ENCODE results near the gene RNGTT.
A peak's percentile ranks its signal among the peaks of the same experiment; 100 is the strongest.
"Not testable (repeated sequence)": the region's sequence is repeated elsewhere in the genome, so short reads cannot be mapped to it uniquely, and the experiment has no call there.

The RNGTT gene

DNA sequence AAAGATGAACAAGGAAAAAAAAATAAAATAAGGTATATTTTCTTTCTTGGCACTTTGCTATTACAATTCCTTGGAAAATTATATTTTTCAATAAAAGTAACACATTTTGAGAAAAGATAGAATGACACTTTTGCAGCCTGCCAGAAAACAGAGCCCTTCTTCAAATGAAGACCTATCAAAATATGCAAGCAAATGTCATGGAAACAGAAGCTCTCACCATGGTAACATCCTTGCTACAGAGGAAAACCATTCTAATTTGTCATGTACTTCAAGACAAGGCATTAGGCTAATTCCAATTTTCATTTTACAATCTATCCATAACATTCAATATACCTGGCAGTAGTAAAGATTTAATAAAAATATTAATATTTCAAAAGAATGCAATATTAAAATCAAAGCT lies 177.9 kb downstream of the RNGTT start:
- no peak for DNase-seq

DNA sequence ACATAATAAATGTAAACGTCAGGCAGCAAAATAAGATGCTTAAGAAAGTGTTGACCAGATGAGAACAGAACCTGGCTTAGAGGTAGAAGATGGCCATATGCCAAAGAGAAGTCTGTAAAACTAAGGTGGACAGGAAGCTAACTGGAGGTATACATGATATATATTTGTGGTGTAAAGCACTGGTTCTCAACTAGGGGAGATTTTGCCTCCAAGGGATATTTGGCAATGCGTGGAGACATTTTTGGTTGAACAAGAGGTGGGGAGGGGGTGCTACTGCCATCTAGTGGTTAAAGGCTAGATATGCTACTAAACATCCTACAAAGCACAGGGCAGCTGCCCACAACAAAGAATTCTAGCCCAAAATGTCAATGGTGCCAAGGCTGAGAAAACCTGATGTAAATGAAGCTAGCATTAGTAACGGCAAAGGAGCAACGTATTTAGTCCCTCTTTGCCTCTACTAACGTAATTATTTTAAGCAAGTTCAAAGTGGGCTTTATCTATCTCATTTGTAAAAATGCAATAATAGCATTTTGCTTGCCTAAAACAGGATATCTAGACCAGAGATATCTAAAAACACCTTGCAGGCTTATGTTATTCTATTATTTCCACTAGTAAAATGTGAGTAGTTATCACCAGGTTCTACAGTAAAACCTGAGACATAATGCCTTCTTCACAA lies 182.6 kb downstream of the RNGTT start:
- peak; percentile 50 for DNase-seq

DNA sequence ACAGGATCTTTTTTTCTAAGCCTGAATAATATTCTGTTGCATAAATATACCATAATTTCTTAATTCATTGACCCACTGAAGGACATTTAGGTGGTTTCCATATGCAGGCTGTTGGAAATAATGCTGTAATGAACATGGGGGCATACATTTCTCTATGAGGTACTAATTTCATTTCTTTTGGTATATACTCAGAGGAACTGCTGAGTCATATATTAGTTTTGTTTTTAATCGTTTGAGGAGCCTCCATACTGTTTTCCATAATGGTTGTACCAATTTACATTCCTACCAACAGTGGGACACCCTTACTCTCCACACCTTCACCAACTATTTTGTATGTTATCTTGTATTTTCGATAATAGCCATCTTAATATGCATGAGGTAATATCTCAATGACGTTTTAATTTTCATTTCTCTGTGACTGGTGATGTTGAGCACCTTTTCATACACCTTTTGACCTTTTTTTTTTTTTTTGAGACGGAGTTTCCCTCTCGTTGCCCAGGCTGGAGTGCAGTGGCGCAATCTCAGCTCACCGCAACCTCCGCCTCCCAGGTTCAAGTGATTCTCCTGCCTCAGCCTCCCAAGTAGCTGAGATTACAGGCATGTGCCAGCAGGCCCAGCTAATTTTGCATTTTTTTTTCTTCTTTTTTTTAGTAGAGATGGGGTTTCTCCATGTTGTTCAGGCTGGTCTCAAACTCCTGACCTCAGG lies 187.4 kb downstream of the RNGTT start:
- no peak for DNase-seq

DNA sequence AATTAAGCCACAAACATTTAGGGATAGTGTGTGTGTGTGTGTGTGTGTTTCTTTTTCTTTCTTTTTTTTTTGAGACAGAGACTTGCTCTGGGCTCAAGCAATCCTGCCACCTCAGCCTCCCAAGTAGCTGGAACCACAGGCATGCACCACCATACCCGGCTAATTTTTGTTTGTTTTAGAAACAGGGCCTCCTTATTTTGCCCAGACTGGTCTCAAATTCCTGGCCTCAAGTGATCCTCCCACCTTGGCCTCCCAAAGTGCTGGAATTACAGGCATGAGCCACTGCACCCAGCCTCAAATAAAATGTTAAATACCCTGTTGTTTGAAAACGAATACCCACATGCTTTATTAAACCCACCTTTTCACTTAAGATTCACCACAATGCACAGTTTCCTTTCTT lies 195.3 kb downstream of the RNGTT start:
- DNase-seq: not testable (repeated sequence)

DNA sequence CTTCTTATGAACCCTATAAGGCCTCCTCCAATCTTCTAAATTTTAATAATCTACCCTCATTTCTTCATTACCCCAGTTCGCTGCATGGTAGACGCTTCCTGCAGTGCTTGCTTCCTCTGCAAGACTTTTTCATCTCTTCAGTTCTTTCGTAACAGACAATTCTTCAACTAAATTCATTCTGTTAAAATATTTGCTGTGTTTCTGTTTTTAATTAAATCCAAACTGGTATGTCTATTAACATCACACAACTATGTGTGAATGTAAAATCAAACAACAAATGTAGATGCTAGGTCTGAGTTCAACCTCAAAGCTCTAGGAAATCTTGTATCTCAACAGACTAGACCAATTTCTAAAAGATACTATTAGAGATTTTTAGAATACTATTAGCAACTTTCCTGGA lies 199.3 kb downstream of the RNGTT start:
- DNase-seq: no peak

DNA sequence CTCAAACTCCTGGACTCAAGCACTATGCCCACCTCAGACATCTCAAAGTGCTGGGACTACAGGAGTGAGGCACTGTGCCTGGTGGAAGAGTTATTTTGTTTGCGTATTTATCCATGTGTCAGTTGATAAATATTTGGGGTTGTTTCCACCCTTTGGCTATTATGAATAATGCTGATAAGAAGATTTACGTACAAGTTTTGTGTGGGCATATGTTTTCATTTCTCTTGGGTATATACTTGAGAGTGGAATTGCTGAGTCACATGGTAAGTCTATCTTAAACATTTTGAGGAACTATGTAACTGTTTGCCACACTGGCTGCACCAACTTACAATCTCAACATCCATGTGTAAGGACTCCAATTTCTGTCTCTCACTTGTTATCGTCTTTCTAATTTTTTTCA lies 200.3 kb downstream of the RNGTT start:
- DNase-seq: no peak

DNA sequence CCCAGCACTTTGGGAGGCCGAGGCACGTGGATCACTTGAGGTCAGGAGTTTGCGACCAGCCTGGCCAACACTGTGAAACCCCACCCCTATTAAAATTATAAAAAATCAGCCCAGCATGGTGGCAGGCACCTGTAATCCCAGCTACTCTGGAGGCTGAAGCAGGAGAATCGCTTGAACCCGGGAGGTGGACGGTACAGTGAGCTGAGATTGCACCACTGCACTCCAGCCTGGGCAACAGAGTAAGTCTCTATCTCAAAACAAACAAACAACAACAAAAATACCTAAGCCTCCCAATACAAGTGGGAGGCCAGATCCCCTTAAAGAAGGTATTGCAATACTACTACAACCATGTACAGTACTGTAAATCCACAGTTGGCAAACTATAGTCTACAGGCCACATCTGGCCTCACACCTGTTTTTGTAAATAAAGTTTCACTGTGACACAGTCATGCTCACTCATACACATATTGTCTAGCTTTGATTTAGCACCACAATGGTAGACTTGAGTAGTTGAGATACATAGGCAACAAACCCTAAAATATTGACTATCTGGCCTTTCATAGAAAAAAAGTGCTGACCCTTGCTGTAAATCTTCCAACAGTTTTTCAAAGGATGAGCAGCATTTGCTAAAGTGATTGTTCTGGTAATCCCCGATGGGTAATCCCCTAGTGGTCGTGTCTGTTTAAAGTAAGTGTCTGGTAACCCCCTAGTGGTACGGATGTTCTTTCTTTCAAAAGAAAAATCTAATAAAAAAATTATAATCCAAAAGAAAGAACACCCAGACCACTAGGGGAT lies 202.0 kb downstream of the RNGTT start:
- DNase-seq: no peak

DNA sequence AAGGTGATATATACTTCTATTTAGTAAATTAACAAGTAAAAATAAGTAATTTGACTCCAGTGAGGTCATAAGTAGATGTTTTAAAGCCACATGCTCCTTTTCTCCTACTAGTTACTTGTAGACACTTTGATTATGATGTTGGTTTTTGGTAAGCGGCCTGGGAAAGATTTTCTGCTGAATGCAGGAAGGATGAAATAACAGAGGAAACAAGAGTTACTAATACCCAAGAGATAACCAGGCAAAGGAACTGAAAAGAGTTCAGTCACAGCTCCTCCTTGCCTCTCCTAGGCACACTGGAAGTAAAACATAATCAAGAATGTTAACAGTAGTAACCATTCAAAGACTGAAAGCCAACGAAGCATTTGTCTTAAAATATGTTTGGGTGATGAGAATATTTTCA lies 203.3 kb downstream of the RNGTT start:
- no peak for DNase-seq

DNA sequence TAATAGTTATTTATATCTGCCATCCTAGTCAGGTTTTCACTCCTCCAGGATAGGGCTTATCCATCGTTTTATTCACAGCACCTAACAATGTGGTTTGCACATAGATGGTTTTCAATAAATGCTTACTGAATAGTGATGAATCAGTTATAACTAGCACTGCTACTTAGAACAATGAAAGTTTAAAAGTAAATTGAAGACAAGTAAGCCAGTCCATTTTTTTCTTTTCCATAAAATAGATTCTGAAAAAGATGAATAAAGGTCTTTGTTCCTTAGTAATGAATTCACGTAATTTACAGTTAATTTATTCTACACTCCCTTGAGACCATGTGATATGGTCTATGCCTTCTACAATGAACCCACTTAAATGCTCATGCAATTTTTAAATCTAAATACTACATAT lies 212.5 kb downstream of the RNGTT start:
- DNase-seq: no peak

DNA sequence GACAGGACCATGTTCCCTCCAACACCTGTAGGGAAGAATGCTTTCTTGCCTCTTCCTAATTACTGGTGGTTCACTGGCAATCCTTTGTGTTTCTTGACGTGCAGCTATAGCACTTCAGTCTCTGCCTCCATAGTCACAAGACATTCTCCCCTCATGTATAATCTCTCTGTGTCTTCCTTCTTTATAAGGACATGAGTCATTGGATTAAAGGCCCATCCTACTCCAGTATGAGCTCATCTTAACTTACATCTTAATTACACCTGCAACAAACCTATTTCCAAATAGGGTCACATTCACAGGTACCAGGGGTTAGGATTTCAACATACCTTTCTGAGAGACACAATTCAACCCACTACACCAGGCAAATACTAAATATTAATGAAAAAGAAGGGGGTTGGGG lies 213.6 kb downstream of the RNGTT start:
- DNase-seq: no peak

DNA sequence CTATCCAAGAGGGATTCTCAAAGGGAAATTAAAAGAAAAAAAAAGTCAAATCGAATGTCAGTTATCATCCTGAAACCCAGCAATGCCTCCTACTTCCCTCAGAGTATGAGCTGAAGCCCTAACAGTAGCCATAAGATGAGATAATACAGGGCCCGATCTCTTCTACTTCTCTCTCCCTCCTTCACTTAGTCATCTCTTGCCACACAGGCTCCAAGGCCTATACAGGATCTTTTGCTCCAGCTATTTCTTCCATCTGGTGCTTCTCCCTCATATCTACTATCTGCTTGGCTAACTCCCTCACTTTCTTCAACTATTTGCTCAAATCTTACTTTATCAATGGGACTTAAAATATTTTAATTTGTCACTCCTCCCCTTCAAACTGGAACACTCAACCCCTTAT lies 215.3 kb downstream of the RNGTT start:
- no peak for DNase-seq

DNA sequence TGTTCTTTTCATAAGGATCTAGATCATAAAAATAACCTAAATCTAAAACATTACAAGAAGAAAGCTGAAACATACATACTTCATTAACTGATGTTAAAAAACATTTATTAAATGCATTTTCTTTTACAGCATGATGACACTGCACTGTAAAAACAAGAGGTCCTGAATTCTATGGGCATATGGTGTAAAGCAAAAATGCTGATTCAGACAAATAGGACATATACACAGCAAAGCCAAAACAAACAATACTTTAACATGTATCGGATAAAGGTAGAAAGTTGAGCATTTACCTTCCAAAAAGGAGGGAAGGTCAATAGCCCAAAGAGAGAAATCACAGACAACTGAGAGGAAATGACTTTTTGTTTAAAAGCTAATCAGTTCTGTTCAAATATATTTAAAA lies 221.5 kb downstream of the RNGTT start:
- no peak for DNase-seq

DNA sequence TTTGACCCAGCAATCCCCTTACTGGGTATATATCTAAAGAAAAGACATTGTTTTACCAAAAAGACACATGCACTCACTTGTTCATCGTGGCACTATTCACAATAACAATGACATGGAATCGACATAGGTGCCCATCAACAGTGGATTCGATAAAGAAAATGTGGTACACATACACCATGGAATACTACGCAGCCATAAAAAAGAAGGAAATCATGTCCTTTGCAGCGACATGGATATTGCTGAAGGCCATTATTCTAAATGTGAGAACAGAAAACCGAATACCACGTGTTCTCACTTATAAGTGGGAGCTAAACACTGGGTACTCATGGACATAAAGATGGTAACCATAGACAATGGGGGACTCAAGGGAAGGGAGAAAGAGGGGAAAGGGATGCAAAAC lies 222.3 kb downstream of the RNGTT start:
- DNase-seq: no peak

DNA sequence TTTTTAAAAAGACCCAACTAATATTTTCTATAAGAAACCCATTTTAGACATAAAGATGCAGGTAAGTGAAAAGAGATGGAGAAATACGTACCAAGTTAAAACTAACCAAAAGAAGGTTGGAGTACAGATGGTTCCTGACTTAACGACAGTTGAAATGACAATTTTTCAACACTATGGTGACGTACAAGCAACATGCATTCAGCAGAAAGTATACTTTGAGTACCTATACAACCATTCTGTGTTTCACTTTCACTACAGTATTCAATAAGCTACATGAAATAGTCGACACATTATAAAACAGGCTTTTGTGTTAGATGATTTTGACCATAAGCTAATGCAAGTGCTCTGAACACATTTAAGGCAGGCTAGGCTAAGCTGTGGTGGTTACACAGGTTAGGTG lies 228.9 kb downstream of the RNGTT start:
- no peak for DNase-seq

DNA sequence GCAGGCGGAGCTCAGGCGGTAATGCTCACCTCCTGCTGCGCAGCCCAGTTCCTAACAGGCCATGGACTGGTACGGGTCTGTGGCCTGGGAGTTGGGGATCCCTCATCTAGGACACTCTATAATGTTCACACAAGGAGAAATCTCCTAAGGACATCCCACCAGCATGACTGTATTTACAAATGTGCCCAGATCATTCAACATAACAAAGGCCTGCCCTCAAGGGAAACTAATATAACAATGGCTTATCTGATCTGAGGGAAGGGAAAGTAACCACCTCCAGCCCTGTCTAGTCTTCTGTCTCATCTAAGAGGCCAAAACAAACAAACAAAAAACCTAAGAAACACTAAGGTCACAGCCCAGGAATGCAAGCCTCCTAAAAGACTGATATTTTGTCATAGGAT lies 232.8 kb downstream of the RNGTT start:
- DNase-seq: no peak

DNA sequence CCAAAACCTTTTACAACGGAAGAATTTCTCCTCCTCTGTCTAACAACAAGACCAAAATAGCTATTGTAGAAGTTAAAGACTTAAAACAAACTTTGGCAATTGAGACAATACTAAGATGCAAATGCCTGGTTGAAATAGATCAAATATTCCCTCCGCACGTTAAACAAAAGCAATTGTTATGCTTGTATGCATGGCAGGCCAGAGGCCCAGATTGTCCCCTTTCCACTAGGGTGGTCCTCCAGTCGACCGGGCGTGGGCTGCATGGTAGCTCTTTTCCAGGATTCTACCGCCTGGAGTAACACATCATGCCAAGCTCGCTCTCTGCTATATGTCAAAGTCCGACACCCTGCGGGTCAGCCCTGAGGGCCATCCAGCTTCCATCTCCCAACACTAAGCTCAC lies 234.7 kb downstream of the RNGTT start:
- DNase-seq: no peak

DNA sequence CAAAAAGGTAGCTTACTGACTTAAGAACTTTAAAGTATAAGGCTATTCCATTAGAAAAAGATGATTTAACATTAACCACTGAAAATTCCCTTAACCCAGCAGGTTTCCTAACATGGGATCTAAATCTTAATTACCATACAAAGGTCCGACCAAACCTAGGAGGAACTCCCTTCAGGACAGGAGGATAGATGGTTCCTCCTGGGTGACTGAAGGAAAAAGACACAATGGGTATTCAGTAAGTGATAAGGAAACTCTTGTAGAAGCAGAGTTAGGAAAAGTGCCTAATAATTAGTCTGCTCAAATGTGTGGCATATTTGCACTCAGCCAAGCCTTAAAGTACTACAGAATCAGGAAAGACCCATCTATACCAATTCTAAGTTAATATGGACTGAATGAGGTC lies 237.0 kb downstream of the RNGTT start:
- not testable (repeated sequence) for DNase-seq

DNA sequence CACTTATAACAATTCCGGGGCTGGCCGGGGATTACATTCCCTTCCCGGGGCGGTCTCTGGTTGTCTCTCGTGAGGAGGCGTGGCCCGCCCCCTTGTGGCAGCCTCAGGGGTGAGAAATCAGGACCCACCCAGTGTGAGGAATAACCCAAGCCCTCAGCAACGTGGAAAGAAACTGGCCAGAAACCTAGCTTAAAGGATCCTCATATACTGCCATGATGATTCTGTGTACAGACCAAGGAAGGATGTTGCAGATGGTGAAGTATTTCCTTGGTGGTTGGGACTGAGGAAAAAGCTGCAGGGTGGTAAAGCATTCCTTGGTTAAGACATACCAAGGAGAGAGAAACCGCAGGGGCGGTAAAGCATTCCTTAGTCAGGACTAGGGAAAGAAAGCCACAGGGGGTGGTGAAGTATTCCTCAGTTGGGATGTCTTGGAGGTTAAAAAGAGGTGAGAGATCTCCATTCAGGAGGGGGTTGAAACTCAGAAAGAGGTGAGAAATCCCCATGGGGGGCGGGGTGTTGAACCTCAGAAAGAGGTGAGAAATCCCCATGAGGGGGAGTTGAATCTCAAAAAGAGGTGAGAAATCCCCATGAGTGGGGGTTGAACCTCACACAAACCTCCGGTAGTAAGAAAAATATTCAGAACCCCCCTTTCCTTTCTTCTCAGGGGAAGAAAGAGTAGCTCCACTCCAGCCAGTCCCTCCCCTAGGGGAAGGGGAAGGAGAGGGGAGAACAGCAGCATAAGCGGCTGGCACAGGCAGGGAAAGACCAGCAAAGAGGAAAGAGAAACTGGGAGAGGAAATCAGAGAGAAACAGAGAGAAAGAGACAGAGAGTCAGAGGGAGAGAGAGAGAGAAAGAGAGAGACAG lies 238.1 kb downstream of the RNGTT start:
- no peak for DNase-seq

DNA sequence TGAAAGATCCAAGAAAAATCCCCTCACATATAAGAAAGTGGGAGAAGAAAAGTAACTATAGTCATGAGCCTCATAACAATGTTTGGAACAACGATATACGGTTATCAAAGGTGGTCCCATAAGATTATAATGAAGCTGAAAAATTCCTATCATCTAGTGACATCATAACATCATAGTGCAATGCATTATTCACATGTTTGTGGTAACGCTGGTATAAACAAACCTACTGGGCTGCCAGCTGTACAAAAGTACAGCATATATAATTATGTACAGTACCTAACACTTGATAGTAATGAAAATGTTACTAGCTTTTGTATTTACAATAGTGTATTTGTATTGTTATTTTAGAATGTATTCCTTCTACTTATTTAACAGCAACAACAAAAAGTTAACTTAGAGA lies 240.7 kb downstream of the RNGTT start:
- DNase-seq: no peak

DNA sequence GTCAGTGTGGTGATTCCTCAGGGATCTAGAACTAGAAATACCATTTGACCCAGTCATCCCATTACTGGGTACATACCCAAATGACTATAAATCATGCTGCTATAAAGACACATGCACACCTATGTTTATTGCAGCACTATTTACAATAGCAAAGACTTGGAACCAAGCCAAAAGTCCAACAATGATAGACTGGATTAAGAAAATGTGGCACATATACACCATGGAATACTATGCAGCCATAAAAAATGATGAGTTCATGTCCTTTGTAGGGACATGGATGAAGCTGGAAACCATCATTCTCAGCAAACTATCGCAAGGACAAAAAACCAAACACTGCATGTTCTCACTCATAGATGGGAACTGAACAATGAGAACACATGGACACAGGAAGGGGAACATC lies 247.0 kb downstream of the RNGTT start:
- DNase-seq: not testable (repeated sequence)

DNA sequence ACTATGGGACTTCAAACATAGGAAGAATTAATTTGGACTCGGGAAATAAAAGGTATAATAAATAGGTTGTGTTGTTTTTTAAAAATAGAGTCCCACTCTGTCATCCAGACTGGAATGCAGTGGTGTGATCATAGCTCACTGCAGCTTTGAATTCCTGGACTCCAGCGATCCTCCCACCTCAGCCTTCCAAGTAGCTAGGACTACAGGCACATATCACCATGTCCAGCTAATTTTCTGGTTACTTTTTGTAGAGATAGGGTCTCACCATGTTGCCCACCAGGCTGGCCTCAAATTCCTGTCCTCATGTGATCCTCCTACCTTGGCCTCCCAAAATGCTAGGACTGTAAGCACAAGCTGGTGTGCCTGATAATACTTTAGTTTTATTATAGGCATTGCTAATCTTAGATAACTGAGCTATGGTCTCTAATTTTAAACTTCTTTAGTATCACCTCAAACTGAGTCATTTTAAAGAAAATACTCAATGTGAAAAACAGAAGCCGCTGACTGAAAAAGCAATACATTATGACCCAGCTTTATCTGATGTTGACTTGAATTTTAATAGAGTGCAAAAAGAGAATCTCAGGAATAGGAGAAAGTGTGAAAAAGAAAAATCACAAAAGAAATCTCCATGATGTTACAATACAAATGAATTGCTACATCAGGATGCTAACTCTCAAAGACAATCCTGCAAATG lies 251.0 kb downstream of the RNGTT start:
- no peak for DNase-seq

DNA sequence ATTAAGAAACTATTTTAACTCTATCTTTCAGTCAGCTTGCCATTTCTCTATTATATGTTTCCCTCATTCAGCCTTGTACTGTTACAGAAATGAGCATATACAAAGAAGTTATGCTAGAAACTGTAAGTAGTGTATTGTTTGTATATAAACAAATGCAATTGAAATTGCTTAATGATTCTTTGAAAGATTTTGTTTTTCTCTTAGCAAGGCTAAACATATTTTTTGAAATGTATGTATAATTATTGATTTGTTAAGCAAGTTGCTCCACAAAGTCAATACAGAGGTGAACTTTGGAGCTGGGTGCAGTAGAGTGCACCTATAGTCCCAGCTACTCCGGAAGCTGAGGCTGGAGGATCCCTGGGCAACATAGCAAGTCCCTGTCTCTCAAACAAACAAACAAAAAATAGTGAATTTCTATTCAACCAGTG lies 253.6 kb downstream of the RNGTT start:
- no peak for DNase-seq
